Measurements from ENCODE around the gene LCE3C.
"Not testable (repeated sequence)": the region's sequence is repeated elsewhere in the genome, so short reads cannot be mapped to it uniquely, and the experiment has no call there.

The LCE3C gene

GRCh38 chr1:152599934-152600333 lies at the start of gene LCE3C:
Gene LCE3C (plus strand): TSS chr1:152600234. CDS start chr1:152600732, 498 bp downstream.
- DNase-seq (ENCODE audit: low read depth in 2 of 2), result no peak

GRCh38 chr1:152565115-152565514 lies 34.9 kb upstream of the LCE3C start:
- DNase-seq (ENCODE audit: low read depth in 2 of 2), result no peak

GRCh38 chr1:152565535-152566215 lies 34.4 kb upstream of the LCE3C start:
- DNase-seq (ENCODE audit: low read depth in 2 of 2), result no peak

GRCh38 chr1:152566681-152567080 lies 33.4 kb upstream of the LCE3C start, which contains the start of gene LCE3E:
Gene LCE3E (minus strand): TSS chr1:152566780. CDS start chr1:152566208, 572 bp downstream.
- DNase-seq (ENCODE audit: low read depth in 2 of 2), result no peak

- DNase-seq (ENCODE audit: low read depth in 2 of 2), result no peak
Measured at GRCh38 chr1:152577168-152577567, 22.9 kb upstream of the LCE3C start.

- DNase-seq (ENCODE audit: low read depth in 2 of 2), result not testable (repeated sequence)
Measured at GRCh38 chr1:152579526-152579925, 20.5 kb upstream of the LCE3C start.

- DNase-seq (ENCODE audit: low read depth in 2 of 2), result no peak
Measured at GRCh38 chr1:152580433-152580832, 19.6 kb upstream of the LCE3C start, which contains the start of gene LCE3D. Gene LCE3D (minus strand): TSS chr1:152580516. CDS start chr1:152579936, 580 bp downstream.

- DNase-seq (ENCODE audit: low read depth in 2 of 2), result no peak
Measured at GRCh38 chr1:152582647-152583046, 17.4 kb upstream of the LCE3C start.

GRCh38 chr1:152585586-152585985 lies 14.4 kb upstream of the LCE3C start:
- no peak for DNase-seq (ENCODE audit: low read depth in 2 of 2)

- no peak for DNase-seq (ENCODE audit: low read depth in 2 of 2)
Measured at GRCh38 chr1:152596986-152597385, 3.0 kb upstream of the LCE3C start.

- DNase-seq (ENCODE audit: low read depth in 2 of 2), result no peak
Measured at GRCh38 chr1:152613511-152613910, 13.5 kb downstream of the LCE3C start, which contains the start of gene LCE3B. Gene LCE3B (plus strand): TSS chr1:152613811. CDS start chr1:152613811, 0 bp downstream.

- no peak for DNase-seq (ENCODE audit: low read depth in 2 of 2)
Measured at GRCh38 chr1:152621993-152622392, 22.0 kb downstream of the LCE3C start.

GRCh38 chr1:152622803-152623202 lies 22.8 kb downstream of the LCE3C start, which contains the start of gene LCE3A:
Gene LCE3A (minus strand): TSS chr1:152623103. CDS start chr1:152623103, 0 bp downstream.
- DNase-seq (ENCODE audit: low read depth in 2 of 2), result no peak

GRCh38 chr1:152623203-152623844 lies 23.3 kb downstream of the LCE3C start:
- peak in 1 of 2 donors; percentile 6 for DNase-seq (ENCODE audit: low read depth in 2 of 2)

- DNase-seq (ENCODE audit: low read depth in 2 of 2), result no peak
Measured at GRCh38 chr1:152626744-152627143, 26.7 kb downstream of the LCE3C start.

- no peak for DNase-seq (ENCODE audit: low read depth in 2 of 2)
Measured at GRCh38 chr1:152630596-152630995, 30.6 kb downstream of the LCE3C start.

GRCh38 chr1:152640351-152640750 lies 40.3 kb downstream of the LCE3C start:
- DNase-seq (ENCODE audit: low read depth in 2 of 2), result no peak

- DNase-seq (ENCODE audit: low read depth in 2 of 2), result no peak
Measured at GRCh38 chr1:152643945-152644344, 43.9 kb downstream of the LCE3C start.

GRCh38 chr1:152645146-152645545 lies 45.1 kb downstream of the LCE3C start:
- DNase-seq (ENCODE audit: low read depth in 2 of 2), result no peak

- DNase-seq (ENCODE audit: low read depth in 2 of 2), result no peak
Measured at GRCh38 chr1:152646656-152647055, 46.6 kb downstream of the LCE3C start.
